K562 (cell line): ENCODE results near the gene CIB2. TPM values are rescaled to one million over a fixed set of nuclear protein-coding genes. Genes with fewer than 3 reads are reported as not detected.

ENCODE experiments used
- ATF7 ChIP-seq: fragments of 450-650 bp; IDR thresholded peaks from 2 replicates; pipeline ENCODE4 v1.7.1; 2014; ENCODE audit warnings: mild to moderate bottlenecking, moderate library complexity
- BHLHE40 ChIP-seq: IDR thresholded peaks from 2 replicates; pipeline ENCODE4 v1.6.1; 2011; ENCODE audit warnings: low read length, improper control_type of control experiment
- CEBPZ ChIP-seq: fragments of 150-350 bp; IDR thresholded peaks from 2 replicates; pipeline ENCODE4 v1.6.1; 2014; ENCODE audit warnings: low read depth, mild to moderate bottlenecking, low read length, borderline replicate concordance
- ELF1 ChIP-seq: fragments of 200-800 bp; sonication (Bioruptor generic); IDR thresholded peaks from 2 replicates; pipeline ENCODE4 v1.6.1; 2016; ENCODE audit warnings: missing genetic modification characterization, missing compliant biosample characterization
- ETV6 ChIP-seq, 3 experiments: fragments of 150-350 bp in 1 of 3; sonication (generic) in 1 of 3; formaldehyde crosslinking in 1 of 3; IDR thresholded peaks; 2 replicates each; pipeline versions ENCODE4 v1.6.1 to v1.8.0; 2014 to 2022; ENCODE audit warnings: borderline replicate concordance in 2 of 3, low read depth in 2 of 3, antibody characterized with exemption in 1 of 3, low read length in 1 of 3, mild to moderate bottlenecking in 1 of 3, missing genetic modification reagents in 1 of 3
- GABPB2 ChIP-seq: fragments of 250-450 bp; sonication (Bioruptor Pico); conservative IDR thresholded peaks from 2 replicates; pipeline ENCODE4 v1.5.1; 2021; ENCODE audit warnings: mild to moderate bottlenecking
- HCFC1 ChIP-seq: IDR thresholded peaks from 2 replicates; pipeline ENCODE4 v1.6.1; 2012; ENCODE audit warnings: low read depth, low read length, improper control_type of control experiment
- MCM3 ChIP-seq: fragments of 450-650 bp; IDR thresholded peaks from 2 replicates; pipeline ENCODE4 v1.6.1; 2016
- POLR2H ChIP-seq: IDR thresholded peaks from 2 replicates; pipeline ENCODE4 v1.6.1; 2016; ENCODE audit warnings: missing genetic modification characterization, low read depth, mild to moderate bottlenecking, control low read depth, missing compliant biosample characterization, moderate library complexity
- POLR3G ChIP-seq: IDR thresholded peaks from 2 replicates; pipeline ENCODE4 v1.6.1; 2011; ENCODE audit not compliant: insufficient read length, insufficient replicate concordance; ENCODE audit errors: extremely low read depth
- TAF9B ChIP-seq: fragments of 450-650 bp; IDR thresholded peaks from 2 replicates; pipeline ENCODE4 v1.6.1; 2018; ENCODE audit warnings: mild to moderate bottlenecking; ENCODE audit not compliant: partially characterized antibody
- XRCC4 ChIP-seq: IDR thresholded peaks from one replicate; pipeline ENCODE4 v1.6.1; 2011; ENCODE audit not compliant: insufficient read depth, insufficient read length; ENCODE audit errors: extremely low read depth
- ZBTB1 ChIP-seq: sonication (generic); formaldehyde crosslinking; IDR thresholded peaks from 2 replicates; pipeline ENCODE4 v1.8.1; 2023; ENCODE audit warnings: missing genetic modification reagents, low read depth, mild to moderate bottlenecking, borderline replicate concordance
- ZMIZ1 ChIP-seq, 2 experiments: fragments of 150-350 bp in 1 of 2; IDR thresholded peaks; 2 replicates each; pipeline ENCODE4 v1.6.1; 2012 to 2016; ENCODE audit warnings: low read depth in 2 of 2, low read length in 2 of 2, mild to moderate bottlenecking in 1 of 2, moderate library complexity in 1 of 2
- ZNF12 ChIP-seq: sonication (generic); formaldehyde crosslinking; IDR thresholded peaks from 2 replicates; pipeline ENCODE4 v1.4.0; 2020; ENCODE audit warnings: mild to moderate bottlenecking, missing genetic modification reagents
- polyA plus RNA-seq, 8 experiments: library from polyadenylated mRNA; depleted of rRNA in 4 of 8; stranded (reverse) in 5 of 8; unstranded in 3 of 8; fragments of >200 nt; fragmentation: Nextera tagmentation in 2 of 8; fragmentation: Illumina TruSeq in 1 of 8; extraction: Ambion mirVana in 2 of 8; extraction: Trizol in 1 of 8; gene quantifications; 2 replicates each; pipeline versions ENCODE4 v1.2.1 to v1.2.3, GENCODE V29; 2011 to 2014; ENCODE audit warnings: inconsistent platforms in 1 of 8, missing spikeins in 1 of 8
- total RNA-seq, 7 experiments: library from RNA; depleted of rRNA in 6 of 7; stranded (reverse); fragments of >200 nt in 6 of 7; fragmentation: Illumina TruSeq in 2 of 7; extraction: Trizol in 2 of 7; gene quantifications; 2 replicates each; pipeline versions ENCODE4 v1.2.1 to v1.2.3, GENCODE V29; 2011 to 2021; ENCODE audit warnings: low replicate concordance in 1 of 7
- TF ChIP-seq, protein P1 (sequence below): fragments of 450-650 bp; IDR thresholded peaks from 2 replicates; pipeline ENCODE4 v1.6.1; 2018; ENCODE audit not compliant: partially characterized antibody

CIB2 gene
- total and polyA plus RNA-seq, 9 of the 15 experiments (the other 6 are each of a cell fraction or from before 2014, with no cell fraction given): 1.5 to 37.4 (median 19.4) TPM

- TF ChIP-seq ZMIZ1 (IDR thresholded peaks at IDR 0.05; ENCODE audit: low read depth in 2 of 2, low read length in 2 of 2) (no peak), XRCC4 (no peak), ZBTB1 (CRISPR knock-in tag) (peak; percentile 23; the same call in 1 of the 2 replicates), GABPB2 (CRISPR knock-in tag) (no peak), ELF1 (tag) (peak; percentile 90), ETV6 (IDR thresholded peaks at IDR 0.05; ENCODE audit: borderline replicate concordance in 1 of 2, low read depth in 2 of 2, low read length in 1 of 2) (peak in 1 of 2 experiments; percentile 59; a peak in 2 of 4 replicates), ETV6 (CRISPR knock-in tag; IDR thresholded peaks at IDR 0.05; ENCODE audit: borderline replicate concordance) (0 out of 2 replicates have a peak, but pooled peaks have one; percentile 41), ATF7 (0 out of 2 replicates have a peak, but pooled peaks have one; percentile 30), ZNF12 (CRISPR knock-in tag) (no peak), POLR3G (no peak), TAF9B (no peak), HCFC1 (0 out of 2 replicates have a peak, but pooled peaks have one; percentile 12), BHLHE40 (peak; percentile 62), MCM3 (no peak), POLR2H (tag) (peak; percentile 84; the same call in 1 of the 2 replicates), CEBPZ (no peak)
- TF ChIP-seq, protein P1, sequence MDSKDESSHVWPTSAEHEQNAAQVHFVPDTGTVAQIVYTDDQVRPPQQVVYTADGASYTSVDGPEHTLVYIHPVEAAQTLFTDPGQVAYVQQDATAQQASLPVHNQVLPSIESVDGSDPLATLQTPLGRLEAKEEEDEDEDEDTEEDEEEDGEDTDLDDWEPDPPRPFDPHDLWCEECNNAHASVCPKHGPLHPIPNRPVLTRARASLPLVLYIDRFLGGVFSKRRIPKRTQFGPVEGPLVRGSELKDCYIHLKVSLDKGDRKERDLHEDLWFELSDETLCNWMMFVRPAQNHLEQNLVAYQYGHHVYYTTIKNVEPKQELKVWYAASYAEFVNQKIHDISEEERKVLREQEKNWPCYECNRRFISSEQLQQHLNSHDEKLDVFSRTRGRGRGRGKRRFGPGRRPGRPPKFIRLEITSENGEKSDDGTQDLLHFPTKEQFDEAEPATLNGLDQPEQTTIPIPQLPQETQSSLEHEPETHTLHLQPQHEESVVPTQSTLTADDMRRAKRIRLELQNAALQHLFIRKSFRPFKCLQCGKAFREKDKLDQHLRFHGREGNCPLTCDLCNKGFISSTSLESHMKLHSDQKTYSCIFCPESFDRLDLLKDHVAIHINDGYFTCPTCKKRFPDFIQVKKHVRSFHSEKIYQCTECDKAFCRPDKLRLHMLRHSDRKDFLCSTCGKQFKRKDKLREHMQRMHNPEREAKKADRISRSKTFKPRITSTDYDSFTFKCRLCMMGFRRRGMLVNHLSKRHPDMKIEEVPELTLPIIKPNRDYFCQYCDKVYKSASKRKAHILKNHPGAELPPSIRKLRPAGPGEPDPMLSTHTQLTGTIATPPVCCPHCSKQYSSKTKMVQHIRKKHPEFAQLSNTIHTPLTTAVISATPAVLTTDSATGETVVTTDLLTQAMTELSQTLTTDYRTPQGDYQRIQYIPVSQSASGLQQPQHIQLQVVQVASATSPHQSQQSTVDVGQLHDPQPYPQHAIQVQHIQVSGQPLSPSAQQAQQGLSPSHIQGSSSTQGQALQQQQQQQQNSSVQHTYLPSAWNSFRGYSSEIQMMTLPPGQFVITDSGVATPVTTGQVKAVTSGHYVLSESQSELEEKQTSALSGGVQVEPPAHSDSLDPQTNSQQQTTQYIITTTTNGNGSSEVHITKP: no peak
Measured at GRCh38 chr15:78149068-78149804, 18.0 kb upstream of the CIB2 start, which contains the start of gene IDH3A (continued).
